Measurements from ENCODE around the gene GALT.
A peak's percentile ranks its signal among the peaks of the same experiment; 100 is the strongest.

The GALT gene

GRCh38 chr9:34647651-34648050, 1.2 kb downstream of the GALT start:
- H2BK5ac ChIP-seq (ENCODE audit: low read depth, low read length, poor library complexity, severe bottlenecking), result no peak overlapping the region
- H3K79me1 ChIP-seq (replicated peaks; ENCODE audit: low read length, poor library complexity, severe bottlenecking), result peaks cover 26% of the 10 kb centered on the region
- peak overlapping the region; percentile 19 for H4K91ac ChIP-seq (ENCODE audit: low read length)
- peaks cover 33% of the 10 kb centered on the region for H3K4me1 ChIP-seq (ENCODE audit: control insufficient read depth, insufficient read depth, low read depth, low read length)
- H3K4ac ChIP-seq (ENCODE audit: low read depth in 1 of 2, low read length in 2 of 2), result peak overlapping the region in 1 of 2 experiments; percentile 9
- H3K36me3 ChIP-seq (ENCODE audit: control insufficient read depth in 1 of 2, insufficient read depth in 2 of 2, low read depth in 1 of 2, low read length in 2 of 2), result peaks cover 27 to 28% of the 10 kb centered on the region in 2 experiments
- no peaks in the 10 kb centered on the region for H3K9me3 ChIP-seq (ENCODE audit: control insufficient read depth, low read length)
- H3K14ac ChIP-seq (ENCODE audit: low read length in 2 of 2), result peak overlapping the region in 1 of 2 experiments; percentile 86
- peak overlapping the region in 1 of 2 experiments; percentile 58 for H2BK12ac ChIP-seq (ENCODE audit: low read length in 2 of 2)
- no peak overlapping the region for H2BK120ac ChIP-seq (ENCODE audit: low read depth, low read length)
- no peak overlapping the region for H2AFZ ChIP-seq (ENCODE audit: low read depth, low read length)
- peak overlapping the region; percentile 8 for H2AK5ac ChIP-seq (ENCODE audit: low read length, severe bottlenecking)
- WGBS, result 81% methylated on average over 10 of the region's 10 CpGs
- DNase-seq, result no peak
- H3K4me3 ChIP-seq (ENCODE audit: insufficient read depth in 1 of 2, low read depth in 1 of 2, low read length in 2 of 2), result peak overlapping the region in 1 of 2 experiments; percentile 86
- no peak overlapping the region for H3K27ac ChIP-seq (ENCODE audit: low read length, poor library complexity, severe bottlenecking)
- no peak overlapping the region for H3K18ac ChIP-seq (ENCODE audit: low read depth in 1 of 2, low read length in 2 of 2)
- no peak overlapping the region for H3K23ac ChIP-seq (ENCODE audit: low read length in 2 of 2)
- no peaks in the 10 kb centered on the region for H3K27me3 ChIP-seq (ENCODE audit: control insufficient read depth in 1 of 2, insufficient read depth in 1 of 2, low read length in 2 of 2)
- peak overlapping the region; percentile 91 for H3K9ac ChIP-seq (ENCODE audit: low read length)
- peak overlapping the region; percentile 36 for H4K8ac ChIP-seq (ENCODE audit: low read length)
- no peak overlapping the region for H2BK15ac ChIP-seq (ENCODE audit: low read depth, poor library complexity, severe bottlenecking)
- peak overlapping the region; percentile 88 for H3K4me2 ChIP-seq (ENCODE audit: low read length, poor library complexity, severe bottlenecking)

GRCh38 chr9:34648673-34649072, 2.2 kb downstream of the GALT start:
- Histone ChIP-seq H3K14ac (ENCODE audit: low read length in 2 of 2) (no peak overlapping the region), H2BK15ac (ENCODE audit: low read depth, poor library complexity, severe bottlenecking) (no peak overlapping the region)
- 95% methylated on average over 7 of the region's 8 CpGs for WGBS

GRCh38 chr9:34650816-34651215, 4.3 kb downstream of the GALT start:
- Histone ChIP-seq H3K4me1 (ENCODE audit: control insufficient read depth, insufficient read depth, low read depth, low read length) (peaks cover 44% of the 10 kb centered on the region), H3K36me3 (ENCODE audit: control insufficient read depth in 1 of 2, insufficient read depth in 2 of 2, low read depth in 1 of 2, low read length in 2 of 2) (peaks cover 27 to 28% of the 10 kb centered on the region in 2 experiments), H2BK5ac (ENCODE audit: low read depth, low read length, poor library complexity, severe bottlenecking) (no peak overlapping the region), H2BK120ac (ENCODE audit: low read depth, low read length) (no peak overlapping the region), H2BK15ac (ENCODE audit: low read depth, poor library complexity, severe bottlenecking) (no peak overlapping the region), H3K9me3 (ENCODE audit: control insufficient read depth, low read length) (no peaks in the 10 kb centered on the region), H4K8ac (ENCODE audit: low read length) (no peak overlapping the region), H3K27ac (ENCODE audit: low read length, poor library complexity, severe bottlenecking) (no peak overlapping the region), H3K9ac (ENCODE audit: low read length) (no peak overlapping the region), H3K23ac (ENCODE audit: low read length in 2 of 2) (no peak overlapping the region), H2BK12ac (ENCODE audit: low read length in 2 of 2) (no peak overlapping the region), H3K4me3 (ENCODE audit: insufficient read depth in 1 of 2, low read depth in 1 of 2, low read length in 2 of 2) (peak overlapping the region in 1 of 2 experiments; percentile 82), H3K14ac (ENCODE audit: low read length in 2 of 2) (no peak overlapping the region), H2AK5ac (ENCODE audit: low read length, severe bottlenecking) (no peak overlapping the region), H3K18ac (ENCODE audit: low read depth in 1 of 2, low read length in 2 of 2) (no peak overlapping the region), H3K4ac (ENCODE audit: low read depth in 1 of 2, low read length in 2 of 2) (no peak overlapping the region), H3K79me1 (replicated peaks; ENCODE audit: low read length, poor library complexity, severe bottlenecking) (peaks cover 29% of the 10 kb centered on the region), H2AFZ (ENCODE audit: low read depth, low read length) (no peak overlapping the region), H3K27me3 (ENCODE audit: control insufficient read depth in 1 of 2, insufficient read depth in 1 of 2, low read length in 2 of 2) (no peaks in the 10 kb centered on the region), H3K4me2 (ENCODE audit: low read length, poor library complexity, severe bottlenecking) (no peak overlapping the region), H4K91ac (ENCODE audit: low read length) (peak overlapping the region; percentile 7)
- WGBS, result 93% methylated on average over 2 of the region's 5 CpGs
- DNase-seq, result no peak

More at GRCh38 chr9:34648673-34649072, 2.2 kb downstream of the GALT start:
- Histone ChIP-seq H2AK5ac (ENCODE audit: low read length, severe bottlenecking) (no peak overlapping the region), H3K18ac (ENCODE audit: low read depth in 1 of 2, low read length in 2 of 2) (no peak overlapping the region), H3K9me3 (ENCODE audit: control insufficient read depth, low read length) (no peaks in the 10 kb centered on the region), H4K8ac (ENCODE audit: low read length) (no peak overlapping the region), H3K36me3 (ENCODE audit: control insufficient read depth in 1 of 2, insufficient read depth in 2 of 2, low read depth in 1 of 2, low read length in 2 of 2) (peaks cover 27 to 28% of the 10 kb centered on the region in 2 experiments), H3K4ac (ENCODE audit: low read depth in 1 of 2, low read length in 2 of 2) (no peak overlapping the region), H2BK5ac (ENCODE audit: low read depth, low read length, poor library complexity, severe bottlenecking) (no peak overlapping the region), H2AFZ (ENCODE audit: low read depth, low read length) (no peak overlapping the region), H3K4me1 (ENCODE audit: control insufficient read depth, insufficient read depth, low read depth, low read length) (peaks cover 42% of the 10 kb centered on the region), H4K91ac (ENCODE audit: low read length) (no peak overlapping the region), H3K27me3 (ENCODE audit: control insufficient read depth in 1 of 2, insufficient read depth in 1 of 2, low read length in 2 of 2) (no peaks in the 10 kb centered on the region), H3K4me2 (ENCODE audit: low read length, poor library complexity, severe bottlenecking) (no peak overlapping the region), H3K23ac (ENCODE audit: low read length in 2 of 2) (no peak overlapping the region), H3K79me1 (replicated peaks; ENCODE audit: low read length, poor library complexity, severe bottlenecking) (peaks cover 29% of the 10 kb centered on the region), H3K27ac (ENCODE audit: low read length, poor library complexity, severe bottlenecking) (no peak overlapping the region), H3K9ac (ENCODE audit: low read length) (no peak overlapping the region), H3K4me3 (ENCODE audit: insufficient read depth in 1 of 2, low read depth in 1 of 2, low read length in 2 of 2) (no peak overlapping the region), H2BK120ac (ENCODE audit: low read depth, low read length) (no peak overlapping the region), H2BK12ac (ENCODE audit: low read length in 2 of 2) (peak overlapping the region in 1 of 2 experiments; percentile 15)
- no peak for DNase-seq

GRCh38 chr9:34651321-34651720, 4.8 kb downstream of the GALT start:
- Histone ChIP-seq H2BK120ac (ENCODE audit: low read depth, low read length) (no peak overlapping the region), H4K8ac (ENCODE audit: low read length) (peak overlapping the region; percentile 28), H3K36me3 (ENCODE audit: control insufficient read depth in 1 of 2, insufficient read depth in 2 of 2, low read depth in 1 of 2, low read length in 2 of 2) (peaks cover 27 to 28% of the 10 kb centered on the region in 2 experiments), H3K4ac (ENCODE audit: low read depth in 1 of 2, low read length in 2 of 2) (peak overlapping the region; percentile 51 to 55), H3K23ac (ENCODE audit: low read length in 2 of 2) (no peak overlapping the region), H2AFZ (ENCODE audit: low read depth, low read length) (no peak overlapping the region), H3K79me1 (replicated peaks; ENCODE audit: low read length, poor library complexity, severe bottlenecking) (peaks cover 29% of the 10 kb centered on the region), H2BK5ac (ENCODE audit: low read depth, low read length, poor library complexity, severe bottlenecking) (no peak overlapping the region), H2BK12ac (ENCODE audit: low read length in 2 of 2) (no peak overlapping the region), H3K14ac (ENCODE audit: low read length in 2 of 2) (no peak overlapping the region), H3K18ac (ENCODE audit: low read depth in 1 of 2, low read length in 2 of 2) (peak overlapping the region; percentile 9 to 61), H3K27ac (ENCODE audit: low read length, poor library complexity, severe bottlenecking) (peak overlapping the region; percentile 74), H3K4me3 (ENCODE audit: insufficient read depth in 1 of 2, low read depth in 1 of 2, low read length in 2 of 2) (peak overlapping the region in 1 of 2 experiments; percentile 82), H2BK15ac (ENCODE audit: low read depth, poor library complexity, severe bottlenecking) (no peak overlapping the region), H4K91ac (ENCODE audit: low read length) (peak overlapping the region; percentile 29), H3K4me2 (ENCODE audit: low read length, poor library complexity, severe bottlenecking) (peak overlapping the region; percentile 77), H2AK5ac (ENCODE audit: low read length, severe bottlenecking) (peak overlapping the region; percentile 6), H3K27me3 (ENCODE audit: control insufficient read depth in 1 of 2, insufficient read depth in 1 of 2, low read length in 2 of 2) (no peaks in the 10 kb centered on the region), H3K9me3 (ENCODE audit: control insufficient read depth, low read length) (no peaks in the 10 kb centered on the region), H3K4me1 (ENCODE audit: control insufficient read depth, insufficient read depth, low read depth, low read length) (peaks cover 41% of the 10 kb centered on the region), H3K9ac (ENCODE audit: low read length) (peak overlapping the region; percentile 83)
- 73% methylated on average over 2 of the region's 4 CpGs for WGBS
- DNase-seq, result peak; percentile 48

Measured in mesenchymal stem cell (in vitro differentiated cells and primary cell).